MCF 10A (cell line): Measurements from ENCODE around the gene C2orf78. TPM values are rescaled to one million over a fixed set of nuclear protein-coding genes. Genes with fewer than 3 reads are reported as not detected.

Experiments
- BruUV-seq: library from RNA; stranded (reverse); fragments of 400-500 nt; replicated peaks from 2 replicates; lab custom pipeline; 2021; lab: Mats Ljungman, UMichigan
- CTCF ChIA-PET: fragments of 300-600 bp; sonication (Branson Sonifier 250); formaldehyde crosslinking; extraction: SDS; loops from one replicate; lab custom pipeline; 2021; ENCODE audit warnings: antibody characterized with exemption, inconsistent platforms; lab: Yijun Ruan, JAX
- POLR2A ChIA-PET: fragments of 300-600, 350-650 bp; sonication (Branson Sonifier 250); formaldehyde crosslinking; extraction: SDS; loops from one replicate; lab custom pipeline; 2020; ENCODE audit warnings: antibody characterized with exemption, inconsistent platforms; lab: Yijun Ruan, JAX
- DNase-seq: peaks from one replicate; pipeline ENCODE4 v3.0.0-alpha.2; 2018; ENCODE audit not compliant: unreplicated experiment
- H3K27ac Mint-ChIP-seq: one replicate; pipeline ENCODE4 v1.8.0; 2022; ENCODE audit warnings: mild to moderate bottlenecking, low read depth, mixed read lengths; ENCODE audit not compliant: unreplicated experiment
- H3K27me3 Mint-ChIP-seq: one replicate; pipeline ENCODE4 v1.8.0; 2022; ENCODE audit warnings: mixed read lengths; ENCODE audit not compliant: insufficient read depth, unreplicated experiment
- H3K36me3 Mint-ChIP-seq: one replicate; pipeline ENCODE4 v1.8.0; 2022; ENCODE audit warnings: mild to moderate bottlenecking, moderate library complexity, mixed read lengths; ENCODE audit not compliant: insufficient read depth, unreplicated experiment
- H3K4me1 Mint-ChIP-seq: one replicate; pipeline ENCODE4 v1.8.0; 2022; ENCODE audit warnings: mixed read lengths; ENCODE audit not compliant: insufficient read depth, unreplicated experiment
- H3K4me3 Mint-ChIP-seq: one replicate; pipeline ENCODE4 v1.8.0; 2022; ENCODE audit warnings: mild to moderate bottlenecking, moderate library complexity, mixed read lengths; ENCODE audit not compliant: unreplicated experiment
- H3K9me3 Mint-ChIP-seq: one replicate; pipeline ENCODE4 v1.8.0; 2022; ENCODE audit warnings: mixed read lengths; ENCODE audit not compliant: unreplicated experiment
- CTCF ChIP-seq: fragments of 200-600 bp; IDR thresholded peaks from one replicate; pipeline ENCODE4 v1.8.0; 2022; ENCODE audit warnings: antibody characterized with exemption, mild to moderate bottlenecking; ENCODE audit not compliant: unreplicated experiment
- intact Hi-C: fragments of 100-400 bp; cut with micrococcal nuclease; formaldehyde crosslinking; loops from 2 replicates; pipeline ENCODE4 v1.14.1; 2022
- total RNA-seq: library from RNA; stranded (reverse); gene quantifications from 2 replicates; pipeline ENCODE4 v1.2.3, GENCODE V29; 2022

The C2orf78 gene
- total RNA-seq, 1 experiment from 2014 or later = not detected

GRCh38 chr2:73850009-73850408 lies 66.0 kb downstream of the C2orf78 start:
- POLR2A ChIA-PET = no interaction called here
- CTCF ChIA-PET = interaction anchor here (1.1 kb wide), 1 partner anchor 11 kb away, joined by 3 read pairs; no protein-coding TSS in a partner anchor
- Mint-ChIP-seq H3K27me3 (no peaks in the 10 kb centered on the region), H3K9me3 (no peaks in the 10 kb centered on the region), H3K27ac (no peak overlapping the region), H3K4me1 (no peaks in the 10 kb centered on the region), H3K36me3 (peaks cover 55% of the 10 kb centered on the region), H3K4me3 (no peak overlapping the region)
- no peak for DNase-seq
- intact Hi-C loops = loop anchor here (10.0 kb wide), 1 partner anchor 135 kb away; the partner anchor contains the start of gene TET3
- TF ChIP-seq CTCF = no peak
- BruUV-seq = no TSS peak

GRCh38 chr2:73851274-73851673 lies 67.3 kb downstream of the C2orf78 start:
- TF ChIP-seq CTCF = peak; percentile 28
- Mint-ChIP-seq H3K27ac (no peak overlapping the region), H3K4me3 (no peak overlapping the region), H3K27me3 (no peaks in the 10 kb centered on the region), H3K9me3 (no peaks in the 10 kb centered on the region), H3K4me1 (peaks cover 5% of the 10 kb centered on the region), H3K36me3 (peaks cover 53% of the 10 kb centered on the region)
- DNase-seq = peak; percentile 46
- ChIA-PET POLR2A (interaction anchor here (0.6 to 1.2 kb wide), 3 partner anchors 76 to 137 kb away, joined by 3 to 6 read pairs (median 3); partner anchors contain the start of gene DGUOK), CTCF (interaction anchor here (0.7 to 1.0 kb wide), 4 partner anchors 20 to 269 kb away, joined by 3 to 5 read pairs (median 4); no protein-coding TSS in a partner anchor)
- intact Hi-C loops = loop anchor here (10.0 kb wide), 1 partner anchor 134 kb away; the partner anchor contains the start of gene TET3
- no TSS peak for BruUV-seq

- no peak overlapping the region for H3K4me3 Mint-ChIP-seq
- H3K36me3 Mint-ChIP-seq = peaks cover 53% of the 10 kb centered on the region
- H3K27ac Mint-ChIP-seq = no peak overlapping the region
- H3K9me3 Mint-ChIP-seq = no peaks in the 10 kb centered on the region
- peaks cover 8% of the 10 kb centered on the region for H3K4me1 Mint-ChIP-seq
- TF ChIP-seq CTCF = no peak
- intact Hi-C loops = loop anchor here (10.0 kb wide), 1 partner anchor 133 kb away; the partner anchor contains the start of gene TET3
- H3K27me3 Mint-ChIP-seq = no peaks in the 10 kb centered on the region
- no TSS peak for BruUV-seq
- CTCF ChIA-PET = interaction anchor here (0.7 kb wide), 3 partner anchors 87 to 269 kb away, joined by 3 to 5 read pairs (median 5); no protein-coding TSS in a partner anchor
- peak; percentile 71 for DNase-seq
- POLR2A ChIA-PET = interaction anchor here (0.6 to 1.2 kb wide), 3 partner anchors 75 to 136 kb away, joined by 3 to 6 read pairs (median 3); partner anchors contain the start of gene DGUOK
Observed at GRCh38 chr2:73852020-73852419, 68.0 kb downstream of the C2orf78 start.

GRCh38 chr2:73855526-73855925 lies 71.5 kb downstream of the C2orf78 start:
- CTCF ChIA-PET = interaction anchor here (1.8 kb wide), 1 partner anchor 10 kb away, joined by 6 read pairs; no protein-coding TSS in a partner anchor
- no peak overlapping the region for H3K27ac Mint-ChIP-seq
- H3K36me3 Mint-ChIP-seq = peaks cover 54% of the 10 kb centered on the region
- no peaks in the 10 kb centered on the region for H3K27me3 Mint-ChIP-seq
- H3K4me1 Mint-ChIP-seq = peaks cover 8% of the 10 kb centered on the region
- no peak for DNase-seq
- POLR2A ChIA-PET = interaction anchor here (1.7 kb wide), 1 partner anchor 72 kb away, joined by 3 read pairs; no protein-coding TSS in a partner anchor
- intact Hi-C loops = loop anchor here (10.0 kb wide), 1 partner anchor 129 kb away; the partner anchor contains the start of gene TET3
- BruUV-seq = no TSS peak
- no peak for TF ChIP-seq CTCF
- no peak overlapping the region for H3K4me3 Mint-ChIP-seq
- no peaks in the 10 kb centered on the region for H3K9me3 Mint-ChIP-seq
